Activated naive CD8-positive, alpha-beta T cell treated with anti-CD3 and anti-CD28 coated beads, Interleukin-2, amount 10 ng/mL, durations not matched to agents 7 days and 5 days (primary cell): ENCODE results near the gene CNPY4. TPM values are rescaled to one million over a fixed set of nuclear protein-coding genes. Genes with fewer than 3 reads are reported as not detected.

Source experiments
- ATAC-seq: fragments of 150-1000 bp; cut with Tn5 transposase; one replicate; pipeline ENCODE4 v1.10.0; 2021; ENCODE audit warnings: low read depth, moderate library complexity
- POLR2A ChIA-PET: fragments of 350-600 bp; sonication (Branson Sonifier 250); formaldehyde crosslinking; loops from one replicate; lab custom pipeline; 2021; ENCODE audit warnings: antibody characterized with exemption; lab: Charles Lee
- DNase-seq: peaks from one replicate; pipeline ENCODE4 v3.0.0; 2021
- H3K27ac Mint-ChIP-seq: one replicate; pipeline ENCODE4 v1.8.0; 2022; ENCODE audit warnings: mild to moderate bottlenecking, mixed read lengths
- H3K27me3 Mint-ChIP-seq: one replicate; pipeline ENCODE4 v1.8.0; 2022; ENCODE audit warnings: mild to moderate bottlenecking, moderate library complexity, mixed read lengths
- H3K36me3 Mint-ChIP-seq: one replicate; pipeline ENCODE4 v1.8.0; 2021; ENCODE audit warnings: mild to moderate bottlenecking, mixed read lengths
- H3K4me1 Mint-ChIP-seq: one replicate; pipeline ENCODE4 v1.8.0; 2021; ENCODE audit warnings: mixed read lengths
- H3K4me3 Mint-ChIP-seq: one replicate; pipeline ENCODE4 v1.8.0; 2022; ENCODE audit warnings: mild to moderate bottlenecking, moderate library complexity, mixed read lengths
- H3K9me3 Mint-ChIP-seq: one replicate; pipeline ENCODE4 v1.8.0; 2021; ENCODE audit warnings: mixed read lengths
- total RNA-seq, 2 experiments: library from RNA; stranded (reverse); gene quantifications; one replicate each; pipeline ENCODE4 v1.2.3, GENCODE V29; 2021

Gene CNPY4
- total RNA-seq, 2 experiments from 2014 or later: 52.4 to 58.3 TPM

DNA sequence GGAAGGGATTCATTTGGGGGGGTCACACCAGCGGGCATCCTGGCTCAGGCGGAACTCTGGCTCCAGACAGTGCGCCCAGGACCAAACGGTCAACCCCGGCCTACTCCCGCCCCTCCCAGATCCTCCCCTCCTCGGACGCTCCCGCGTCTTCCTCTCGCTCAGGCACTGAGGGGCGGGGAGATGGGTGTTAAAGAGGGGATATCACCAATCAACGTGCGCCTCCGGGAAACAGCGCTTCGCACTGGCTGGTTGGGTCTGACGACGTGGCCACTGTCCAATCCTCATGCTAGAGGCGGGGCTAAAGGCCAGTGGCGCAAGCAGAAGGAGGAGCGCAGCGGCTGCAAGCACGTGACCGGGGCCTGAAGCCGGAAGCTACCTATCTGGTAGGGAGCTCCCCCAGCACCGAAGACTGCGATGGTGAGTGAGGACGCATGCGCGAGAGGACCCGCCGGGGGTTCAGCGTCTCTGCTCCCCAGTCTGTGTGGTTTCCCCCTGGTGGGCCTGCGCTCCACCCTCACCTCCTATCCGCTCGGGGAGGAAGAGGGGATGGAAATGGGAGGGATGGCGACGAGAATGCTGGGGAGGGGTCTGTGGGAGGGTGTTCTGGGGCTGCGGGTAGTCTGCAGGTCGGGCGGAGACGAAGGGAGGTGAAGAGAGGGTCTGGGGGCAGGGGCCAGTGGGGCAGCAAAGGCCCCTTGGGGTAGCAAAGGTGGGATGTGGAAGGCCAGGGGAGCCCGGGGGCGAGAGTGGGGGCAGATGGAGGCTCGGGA, 29.3 kb downstream of the CNPY4 start, which contains the start of gene LAMTOR4:
Gene LAMTOR4 (plus strand): TSS at position 360 of the 770 bp plus-strand sequence. CDS start 55 bp downstream, at position 415.
- H3K4me1 Mint-ChIP-seq: peaks cover 31% of the 10 kb centered on the region
- peak; percentile 97 for ATAC-seq
- H3K27me3 Mint-ChIP-seq: no peaks in the 10 kb centered on the region
- peak within 1 kb of the TSS; percentile 100 for H3K4me3 Mint-ChIP-seq
- POLR2A ChIA-PET: interaction anchor here (0.6 to 3.2 kb wide), 23 partner anchors 9 to 649 kb away, joined by 3 to 48 read pairs (median 4); partner anchors contain the start of genes AP4M1, GAL3ST4, GPC2 and MBLAC1
- H3K9me3 Mint-ChIP-seq: no peaks in the 10 kb centered on the region
- peak within 1 kb of the TSS; percentile 99 for H3K27ac Mint-ChIP-seq
- peak; percentile 93 for DNase-seq
- peaks cover 21% of the 10 kb centered on the region for H3K36me3 Mint-ChIP-seq

DNA sequence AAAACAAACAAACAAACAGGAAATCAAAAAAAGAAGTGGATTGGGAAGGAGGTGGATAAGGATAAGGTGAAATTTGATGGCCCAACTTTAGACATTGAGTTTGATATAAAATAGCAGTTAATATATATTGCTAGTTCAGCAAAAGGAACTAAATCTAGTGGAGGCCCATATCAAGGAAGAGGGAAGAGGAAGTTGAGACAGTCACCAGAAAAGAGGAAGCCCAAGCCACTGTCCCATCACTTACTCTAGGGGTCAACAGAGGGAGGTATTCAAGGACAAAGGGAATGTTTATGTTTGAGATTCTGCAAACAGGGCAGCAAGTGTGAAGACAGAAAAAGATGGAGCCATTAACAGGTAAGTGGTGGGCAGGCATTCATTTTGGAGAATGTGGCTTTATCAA, 33.0 kb downstream of the CNPY4 start:
- POLR2A ChIA-PET: interaction anchor here (0.6 to 1.5 kb wide), 3 partner anchors 15 to 190 kb away, joined by 3 read pairs; no protein-coding TSS in a partner anchor
- peaks cover 28% of the 10 kb centered on the region for H3K36me3 Mint-ChIP-seq
- no peaks in the 10 kb centered on the region for H3K9me3 Mint-ChIP-seq
- H3K4me1 Mint-ChIP-seq: peaks cover 47% of the 10 kb centered on the region
- H3K27me3 Mint-ChIP-seq: no peaks in the 10 kb centered on the region
- peak overlapping the region; percentile 17 for H3K4me3 Mint-ChIP-seq
- ATAC-seq: no peak
- no peak for DNase-seq
- peak overlapping the region; percentile 8 for H3K27ac Mint-ChIP-seq

DNA sequence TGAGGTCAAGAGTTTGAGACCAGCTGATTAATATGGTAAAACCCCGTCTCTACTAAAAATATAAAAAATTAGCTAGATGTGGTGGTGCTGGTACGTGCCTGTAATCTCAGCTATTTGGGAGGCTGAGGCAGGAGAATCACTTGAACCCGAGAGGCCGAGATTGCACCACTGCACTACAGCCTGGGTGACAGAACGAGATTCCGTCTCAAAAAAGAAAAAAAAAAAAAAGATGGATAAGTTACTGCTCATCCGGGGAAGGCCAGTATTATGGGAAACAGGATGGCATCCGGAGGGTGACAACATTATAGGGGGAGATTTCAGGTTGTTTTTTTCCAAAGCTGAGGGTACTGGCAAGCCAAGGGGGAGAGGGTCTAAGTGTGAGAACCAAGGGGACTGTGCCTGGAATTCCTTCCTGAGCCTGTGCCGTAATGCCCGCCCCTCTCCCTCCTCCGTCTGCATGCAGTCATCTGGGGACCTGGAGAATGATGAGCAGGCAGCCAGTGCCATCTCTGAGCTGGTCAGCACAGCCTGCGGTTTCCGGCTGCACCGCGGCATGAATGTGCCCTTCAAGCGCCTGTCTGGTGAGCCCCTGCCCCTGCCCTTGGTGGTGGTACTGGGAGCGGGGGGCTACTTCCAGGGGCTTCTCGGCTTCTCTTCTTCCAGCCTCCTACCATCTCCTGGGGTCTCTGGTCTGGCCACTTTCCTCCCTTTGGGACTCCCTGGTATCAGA, 33.7 kb downstream of the CNPY4 start:
- DNase-seq (no peak), ATAC-seq (no peak)
- Mint-ChIP-seq H3K27me3 (no peaks in the 10 kb centered on the region), H3K36me3 (peaks cover 31% of the 10 kb centered on the region), H3K27ac (peak overlapping the region; percentile 52), H3K4me1 (peaks cover 49% of the 10 kb centered on the region), H3K9me3 (no peaks in the 10 kb centered on the region), H3K4me3 (no peak overlapping the region)
- POLR2A ChIA-PET: interaction anchor here (1.2 to 1.7 kb wide), 2 partner anchors 11 to 13 kb away, joined by 3 to 6 read pairs; no protein-coding TSS in a partner anchor

DNA sequence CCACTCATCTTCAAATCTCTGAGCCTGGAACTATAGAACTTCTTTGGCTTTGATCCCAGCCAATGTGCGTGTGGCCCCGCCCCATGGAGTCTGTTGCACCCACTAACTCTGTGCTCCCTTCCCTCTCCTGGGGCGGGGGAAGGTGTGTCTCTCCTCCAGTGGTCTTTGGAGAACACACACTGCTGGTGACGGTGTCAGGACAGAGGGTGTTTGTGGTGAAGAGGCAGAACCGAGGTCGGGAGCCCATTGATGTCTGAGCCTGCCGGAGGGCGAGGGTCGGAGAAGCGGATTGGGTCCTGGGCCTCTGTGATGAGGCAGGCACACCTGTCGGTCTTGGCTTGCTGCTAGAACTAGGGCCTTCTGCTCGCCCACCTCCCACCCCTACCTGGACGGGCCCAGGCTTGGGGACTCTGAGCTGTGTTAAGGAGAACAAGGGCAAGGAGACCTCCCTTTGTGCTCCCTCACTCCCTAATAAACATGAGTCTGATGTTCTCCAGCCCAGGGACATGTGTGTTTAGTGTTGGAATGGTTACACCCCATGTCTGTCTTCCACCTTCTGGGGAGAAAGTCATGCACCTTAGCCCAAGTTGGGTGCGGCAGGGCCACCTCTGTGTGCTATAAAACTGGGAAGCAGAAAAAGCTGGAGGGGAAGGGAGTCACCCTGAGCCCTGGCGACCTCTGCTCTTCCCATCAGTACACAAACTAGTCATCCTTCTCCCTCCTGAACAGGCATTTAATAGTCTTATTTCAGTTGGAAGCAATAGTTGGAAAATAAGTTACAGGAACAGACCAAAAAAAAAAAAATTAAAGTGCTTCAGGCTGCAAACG, 34.5 kb downstream of the CNPY4 start:
- Mint-ChIP-seq H3K4me3 (no peak overlapping the region), H3K4me1 (peaks cover 46% of the 10 kb centered on the region), H3K36me3 (peaks cover 27% of the 10 kb centered on the region), H3K9me3 (no peaks in the 10 kb centered on the region), H3K27ac (peak overlapping the region; percentile 52), H3K27me3 (no peaks in the 10 kb centered on the region)
- no peak for DNase-seq
- no peak for ATAC-seq
- POLR2A ChIA-PET: interaction anchor here (0.7 to 3.8 kb wide), 4 partner anchors 11 to 26 kb away, joined by 3 to 16 read pairs (median 4); no protein-coding TSS in a partner anchor

DNA sequence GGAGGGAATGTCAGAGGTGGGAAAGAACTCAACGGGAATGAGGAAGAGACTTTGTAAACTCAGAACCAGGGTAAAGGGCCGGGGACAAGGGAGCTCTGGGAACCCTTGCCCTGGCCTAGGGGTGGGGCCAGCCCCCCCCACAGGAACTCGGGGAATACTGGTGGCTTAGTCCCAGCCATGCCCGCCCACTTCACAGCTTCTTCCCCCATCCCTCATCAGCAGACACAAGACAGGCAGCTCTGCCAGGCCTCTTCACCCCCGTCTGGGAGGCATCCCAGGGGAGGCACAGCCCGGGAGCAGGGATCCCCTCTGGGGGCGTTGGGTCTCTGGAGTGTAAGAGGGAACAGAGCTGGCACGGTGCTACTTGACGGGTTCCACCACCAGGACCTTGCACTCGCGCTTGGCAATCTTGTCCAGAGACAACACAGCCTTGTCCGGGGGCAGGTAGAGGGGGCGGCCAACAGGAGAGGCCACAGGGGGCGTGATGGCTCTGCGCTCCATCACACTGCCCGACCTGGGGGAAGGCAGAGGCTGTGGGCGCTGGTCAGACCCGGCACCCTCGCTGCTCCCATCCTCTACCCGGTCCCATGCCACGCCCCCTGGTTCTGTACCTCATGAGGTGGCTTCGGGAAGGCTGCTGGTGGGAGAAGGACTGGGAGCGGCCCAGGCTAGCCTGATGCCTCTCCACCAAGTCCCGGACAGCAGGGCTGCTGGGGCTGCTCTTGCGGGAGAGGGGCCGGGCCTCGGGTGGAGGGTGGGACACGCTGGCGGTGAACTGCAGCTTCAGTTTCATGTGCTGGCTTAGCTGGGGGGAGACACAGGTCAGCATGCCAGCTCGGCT, 35.4 kb downstream of the CNPY4 start:
- POLR2A ChIA-PET: interaction anchor here (0.6 to 3.8 kb wide), 4 partner anchors 15 to 351 kb away, joined by 3 to 16 read pairs (median 5); no protein-coding TSS in a partner anchor
- peaks cover 52% of the 10 kb centered on the region for H3K4me1 Mint-ChIP-seq

DNA sequence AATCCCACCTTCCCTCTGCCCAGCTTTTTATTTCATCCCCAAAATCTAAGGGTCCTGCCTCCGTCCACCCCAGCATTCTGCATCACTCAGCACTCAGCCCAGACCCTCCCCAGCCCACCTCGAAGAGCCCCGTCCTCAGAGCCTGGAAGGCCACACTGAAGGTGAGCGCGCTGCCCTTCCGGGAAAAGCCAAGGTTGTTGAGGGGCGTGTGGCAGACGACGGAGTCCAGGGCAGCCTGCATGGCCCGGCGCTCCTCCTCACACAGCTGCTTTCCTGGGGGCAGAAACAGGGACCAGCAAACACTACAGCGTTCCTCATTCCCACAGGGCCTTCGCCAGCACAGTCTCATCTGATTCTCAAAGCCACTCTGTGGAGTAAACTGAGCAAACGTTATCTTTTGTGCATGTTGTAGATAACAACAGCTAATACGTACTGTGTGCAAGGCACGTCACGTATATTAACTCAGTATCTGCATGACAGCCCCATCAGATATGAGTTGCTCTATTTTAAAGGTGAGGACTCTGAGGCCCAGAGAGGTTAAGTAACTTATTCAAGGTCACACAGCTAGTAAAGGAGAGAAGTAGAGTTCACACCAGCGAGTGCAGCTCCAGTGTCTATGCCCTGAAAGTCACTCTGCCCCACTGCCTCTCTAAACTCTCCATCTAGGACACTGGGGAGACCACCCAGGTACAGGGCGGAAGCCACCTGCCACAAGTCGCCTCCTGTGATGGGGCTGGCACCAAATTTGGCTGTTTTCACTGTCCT, 36.3 kb downstream of the CNPY4 start:
- peak overlapping the region; percentile 30 for H3K27ac Mint-ChIP-seq
- ATAC-seq: no peak
- H3K4me3 Mint-ChIP-seq: no peak overlapping the region
- H3K36me3 Mint-ChIP-seq: peaks cover 23% of the 10 kb centered on the region
- H3K27me3 Mint-ChIP-seq: no peaks in the 10 kb centered on the region
- no peaks in the 10 kb centered on the region for H3K9me3 Mint-ChIP-seq
- peaks cover 44% of the 10 kb centered on the region for H3K4me1 Mint-ChIP-seq
- POLR2A ChIA-PET: interaction anchor here (1.0 to 3.8 kb wide), 4 partner anchors 10 to 24 kb away, joined by 3 to 22 read pairs (median 13); partner anchors contain the start of gene GAL3ST4
- no peak for DNase-seq

More for the DNA sequence above, 35.4 kb downstream of the CNPY4 start:
- DNase-seq (no peak), ATAC-seq (no peak)
- Mint-ChIP-seq H3K27me3 (no peaks in the 10 kb centered on the region), H3K36me3 (peaks cover 27% of the 10 kb centered on the region), H3K9me3 (no peaks in the 10 kb centered on the region), H3K27ac (no peak overlapping the region), H3K4me3 (no peak overlapping the region)

DNA sequence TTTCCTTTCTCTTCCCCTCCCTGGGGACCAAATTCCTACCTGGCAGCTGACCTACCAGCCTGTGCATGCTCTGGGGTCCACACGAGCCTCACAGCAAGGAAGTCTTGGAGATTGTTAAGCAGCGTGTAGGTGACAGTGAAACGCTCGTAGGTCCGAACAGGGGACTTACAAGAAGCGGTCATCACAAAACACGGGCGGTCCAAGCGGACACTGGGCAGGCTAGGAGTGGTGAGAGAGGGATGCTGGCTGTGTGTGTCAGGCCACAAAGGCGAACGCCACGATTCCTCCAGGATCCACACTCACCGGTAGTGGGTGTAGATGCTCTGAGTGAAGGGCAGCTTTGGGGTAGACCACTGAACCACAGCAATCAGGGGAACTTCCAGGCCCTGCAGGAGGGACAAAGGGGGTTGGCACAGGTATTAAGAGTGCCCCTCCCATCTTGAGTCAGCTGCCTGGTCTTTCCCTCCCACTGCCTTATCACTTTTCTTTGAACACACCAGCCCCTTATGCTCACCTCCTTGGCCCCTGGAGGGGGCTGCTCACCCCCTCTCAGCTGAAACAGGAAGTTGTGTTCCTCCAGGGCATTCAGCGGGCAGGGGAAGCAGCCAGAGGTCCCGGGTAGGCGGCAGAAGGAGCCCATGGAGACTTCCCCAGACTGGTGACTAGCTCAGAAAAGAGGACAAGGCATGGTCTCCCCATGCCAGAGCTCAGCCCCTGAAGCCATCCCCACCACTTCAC, 37.1 kb downstream of the CNPY4 start:
- POLR2A ChIA-PET: interaction anchor here (1.0 to 4.4 kb wide), 7 partner anchors 7 to 272 kb away, joined by 3 to 48 read pairs (median 10); partner anchors contain the start of genes GAL3ST4, GPC2, LAMTOR4 and MEPCE
- Mint-ChIP-seq H3K27ac (peak overlapping the region; percentile 82), H3K4me1 (peaks cover 42% of the 10 kb centered on the region), H3K27me3 (no peaks in the 10 kb centered on the region), H3K4me3 (peak overlapping the region; percentile 83), H3K9me3 (no peaks in the 10 kb centered on the region), H3K36me3 (peaks cover 23% of the 10 kb centered on the region)
- DNase-seq (no peak), ATAC-seq (peak; percentile 26)

DNA sequence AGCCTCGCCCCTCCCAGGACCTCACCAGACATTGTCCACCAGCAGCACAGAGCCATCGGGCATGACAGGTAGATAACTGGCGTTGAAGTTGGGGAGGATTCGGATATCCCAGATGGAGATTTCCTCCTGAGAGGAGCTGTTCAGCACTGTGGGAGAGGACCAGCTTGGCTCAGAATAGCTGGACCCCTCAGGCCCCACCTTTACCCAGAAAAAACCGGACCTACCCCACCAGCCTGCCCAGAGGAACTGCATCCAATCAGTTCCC, 37.6 kb downstream of the CNPY4 start:
- Mint-ChIP-seq H3K36me3 (peaks cover 20% of the 10 kb centered on the region), H3K27ac (peak overlapping the region; percentile 82), H3K4me1 (peaks cover 40% of the 10 kb centered on the region)

DNA sequence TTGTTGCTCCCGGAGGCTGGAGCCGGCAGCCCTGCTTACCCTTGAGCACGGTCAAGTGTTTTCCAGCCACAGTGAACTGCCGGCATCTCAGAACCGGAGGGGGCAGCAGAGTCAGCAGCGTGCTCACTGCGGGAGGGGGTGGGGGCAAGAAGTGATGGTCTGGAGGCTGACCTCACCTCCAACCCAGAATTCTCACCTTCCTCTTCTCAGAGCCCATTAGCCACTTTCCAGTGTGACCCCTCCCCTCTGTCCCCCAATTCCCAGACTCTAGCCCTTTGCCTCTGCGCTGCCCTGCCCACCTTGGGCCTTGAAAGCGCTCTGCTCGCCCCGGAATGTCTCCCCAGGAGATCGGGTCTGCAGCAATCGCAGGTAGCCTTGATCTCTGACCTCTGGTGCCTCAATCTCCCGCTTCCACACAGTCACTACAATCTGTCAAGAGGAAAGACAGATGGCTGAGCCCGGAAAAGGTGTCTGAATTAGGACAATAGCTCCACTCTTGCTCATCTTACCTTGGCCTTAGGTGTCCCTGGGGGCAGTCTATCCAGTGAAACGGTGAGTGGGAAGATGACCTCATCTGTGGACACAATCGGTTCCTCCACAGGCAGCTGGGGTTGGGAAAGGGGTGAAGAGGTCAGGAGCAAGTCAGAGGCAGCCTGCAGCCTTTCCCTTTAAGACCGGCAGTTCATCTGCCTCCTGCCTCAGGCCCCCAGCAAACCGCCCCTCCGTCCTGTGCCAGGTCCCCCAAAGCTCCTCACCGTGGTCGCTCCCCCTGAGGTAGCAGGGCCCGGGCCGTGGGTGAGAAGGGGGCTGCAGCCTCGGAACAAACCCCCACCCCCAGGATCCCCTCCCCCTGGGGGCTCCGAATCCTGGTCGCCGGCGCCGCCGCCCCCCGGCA, 38.1 kb downstream of the CNPY4 start:
- peak; percentile 13 for ATAC-seq
- peaks cover 35% of the 10 kb centered on the region for H3K4me1 Mint-ChIP-seq
- H3K9me3 Mint-ChIP-seq: no peaks in the 10 kb centered on the region
- H3K36me3 Mint-ChIP-seq: peaks cover 16% of the 10 kb centered on the region
- peak overlapping the region; percentile 83 for H3K4me3 Mint-ChIP-seq
- peak overlapping the region; percentile 78 for H3K27ac Mint-ChIP-seq
- no peaks in the 10 kb centered on the region for H3K27me3 Mint-ChIP-seq
- DNase-seq: no peak
- POLR2A ChIA-PET: interaction anchor here (0.5 to 4.4 kb wide), 10 partner anchors 8 to 271 kb away, joined by 3 to 48 read pairs (median 6); partner anchors contain the start of genes GAL3ST4, GPC2, LAMTOR4 and MEPCE

More for the DNA sequence above, 37.6 kb downstream of the CNPY4 start:
- POLR2A ChIA-PET: interaction anchor here (1.0 to 4.4 kb wide), 7 partner anchors 8 to 272 kb away, joined by 3 to 48 read pairs (median 10); partner anchors contain the start of genes GAL3ST4, GPC2, LAMTOR4 and MEPCE
- no peaks in the 10 kb centered on the region for H3K27me3 Mint-ChIP-seq
- DNase-seq (no peak), ATAC-seq (no peak)
- H3K4me3 Mint-ChIP-seq: peak overlapping the region; percentile 83
- no peaks in the 10 kb centered on the region for H3K9me3 Mint-ChIP-seq
